DMS 273 (cell line): ENCODE data around the gene MTHFD1.

Experiments used
- DNase-seq: peaks from one replicate; lab custom pipeline; 2025; ENCODE audit not compliant: unreplicated experiment; lab: John Stamatoyannopoulos, UW

Gene MTHFD1

GRCh38 chr14:64488590-64489099, 100.5 kb downstream of the MTHFD1 start:
- no peak for DNase-seq

- DNase-seq, result no peak
These were observed 103.5 kb downstream of the MTHFD1 start for GRCh38 chr14:64491637-64492036.

DNA sequence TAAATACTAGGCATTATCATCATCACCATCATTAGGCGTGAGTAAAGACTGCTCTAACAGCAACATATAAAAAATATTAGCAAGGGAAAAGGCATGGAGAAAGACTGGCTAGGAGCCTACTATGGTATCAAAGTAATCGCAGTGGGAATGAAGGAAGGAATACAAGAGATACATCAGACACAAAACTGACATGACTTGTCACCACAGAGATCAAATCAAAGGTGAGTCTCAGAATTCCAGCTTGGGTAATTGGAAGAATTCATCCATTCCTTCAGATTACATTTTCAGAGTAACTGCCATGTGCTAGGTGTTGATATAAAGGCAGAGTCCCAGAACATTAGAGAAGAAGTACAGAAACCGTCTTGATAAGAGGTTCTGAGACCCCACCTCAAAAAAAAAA, 105.3 kb downstream of the MTHFD1 start:
- DNase-seq, result no peak

DNA sequence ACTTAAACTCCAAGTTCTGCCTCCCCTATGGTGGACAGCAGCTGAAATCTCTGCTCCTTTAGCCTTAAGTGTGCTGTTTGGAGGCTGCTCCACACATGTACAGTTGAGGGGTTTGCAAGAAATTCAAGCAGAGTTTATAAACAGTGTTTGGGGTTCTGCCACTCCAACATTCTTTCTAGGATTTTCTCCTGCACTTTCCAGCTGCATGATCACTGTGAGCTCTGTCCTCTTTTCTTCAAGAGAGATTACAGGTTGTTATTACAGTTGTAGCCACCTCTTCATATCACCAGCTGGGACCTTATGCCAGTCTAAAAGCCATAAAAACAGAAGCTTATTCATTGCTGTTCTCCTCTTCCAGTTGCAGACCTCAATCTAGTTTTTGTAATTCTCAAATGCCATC, 107.1 kb downstream of the MTHFD1 start:
- no peak for DNase-seq

- DNase-seq, result no peak
These were observed 108.6 kb downstream of the MTHFD1 start for GRCh38 chr14:64496764-64497163.

DNA sequence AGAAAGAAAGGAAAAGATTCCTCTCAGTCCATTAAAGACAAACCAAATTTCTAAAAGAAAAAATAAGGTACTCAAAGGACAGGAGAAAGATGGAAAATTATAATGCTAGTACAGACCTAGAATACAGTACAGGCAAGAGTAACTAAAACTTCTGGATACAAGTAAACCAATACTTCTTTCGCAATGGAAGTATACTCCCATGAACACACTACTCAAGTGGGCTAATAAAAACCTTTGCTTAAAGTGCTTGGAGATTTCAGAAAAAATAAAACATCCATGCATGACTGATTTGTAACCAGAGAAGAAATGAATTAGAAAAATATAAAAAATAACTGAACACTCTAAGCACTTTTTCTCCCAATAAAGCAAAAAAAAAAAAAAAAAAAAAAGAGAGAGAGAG, 111.9 kb downstream of the MTHFD1 start:
- no peak for DNase-seq

DNA sequence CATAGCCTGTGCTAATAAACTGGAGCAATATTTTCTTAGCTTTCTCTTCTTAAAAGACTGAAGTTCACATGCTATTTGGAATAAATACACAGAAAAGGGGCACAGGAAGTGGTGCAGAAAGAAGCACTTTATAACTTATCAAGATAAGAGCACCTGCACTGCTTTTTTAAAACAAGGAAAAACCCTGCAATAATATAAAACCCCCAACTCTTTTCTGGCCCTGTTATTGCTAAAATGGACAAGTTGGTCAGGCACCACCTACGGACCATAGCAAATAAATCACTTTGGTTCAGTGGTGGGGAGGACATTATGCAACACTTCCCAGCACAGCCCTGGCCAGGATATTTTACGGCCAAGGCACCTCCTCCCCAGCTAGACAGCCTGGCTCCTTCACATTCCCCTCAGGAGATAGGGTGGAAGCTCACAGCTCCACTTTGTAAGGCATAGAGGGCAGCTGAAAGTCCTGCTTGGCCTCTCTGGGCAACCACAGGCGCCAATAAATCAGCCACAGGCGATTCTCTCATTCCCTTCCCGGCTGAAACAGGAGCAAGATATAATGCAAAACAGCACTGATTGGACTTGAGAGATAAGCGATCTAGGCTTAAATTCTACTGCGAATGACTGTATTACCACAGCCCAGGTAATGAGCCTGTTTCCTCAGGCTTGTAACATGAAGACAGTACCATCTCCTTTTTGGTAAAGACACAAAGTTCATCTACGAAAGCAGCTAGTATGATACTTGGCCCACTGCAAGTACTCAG, 113.4 kb downstream of the MTHFD1 start:
- DNase-seq, result peak; percentile 34

DNA sequence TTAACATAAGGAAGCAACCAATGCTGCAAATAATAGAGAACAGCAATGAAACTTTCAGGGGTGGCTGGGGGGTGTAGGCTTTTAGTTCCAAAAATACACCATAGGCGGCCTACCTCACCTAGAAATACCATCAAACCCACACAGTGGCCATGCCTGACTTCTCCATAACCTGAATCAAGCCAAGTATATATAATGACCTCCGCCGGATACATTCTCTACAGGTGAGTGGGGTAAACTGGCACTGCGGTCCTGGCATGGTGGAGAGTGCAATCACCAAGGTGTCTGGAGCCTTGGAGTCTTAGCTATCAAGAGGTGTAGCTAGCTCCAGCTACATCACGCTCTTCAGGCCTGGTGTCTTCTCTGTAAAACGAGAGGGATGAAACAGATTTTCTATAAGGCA, 114.3 kb downstream of the MTHFD1 start:
- no peak for DNase-seq

DNA sequence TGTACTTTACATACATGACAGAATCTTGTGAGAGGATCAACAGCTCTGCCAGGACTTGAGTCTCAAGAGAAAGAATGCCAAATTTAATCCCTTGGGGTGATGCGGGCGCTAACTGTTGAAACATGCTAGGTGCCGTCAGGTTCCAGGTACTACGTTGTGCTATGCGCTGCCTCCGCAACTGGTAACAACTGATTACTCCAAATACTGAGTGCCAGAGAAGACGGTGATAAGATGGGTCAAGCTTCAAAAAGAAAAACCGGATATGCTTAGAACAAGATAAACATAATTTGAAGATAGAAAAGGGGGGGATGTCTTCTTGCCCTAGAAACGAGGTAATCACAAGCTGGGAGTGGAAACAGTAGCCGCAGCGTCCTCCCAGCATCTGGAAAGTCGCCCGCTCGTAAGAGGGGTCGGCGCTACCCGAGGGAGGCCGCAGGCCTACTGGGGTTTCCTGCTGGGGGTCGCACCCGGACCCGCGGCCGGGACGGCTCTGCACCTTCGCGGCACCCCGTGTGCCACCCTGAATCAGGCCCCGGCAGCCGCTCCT, 114.8 kb downstream of the MTHFD1 start:
- peak; percentile 73 for DNase-seq

- peak; percentile 98 for DNase-seq
These were observed 115.5 kb downstream of the MTHFD1 start, which contains the start of gene ZBTB25 for GRCh38 chr14:64503434-64504309. ZBTB25 (minus strand) TSS chr14:64503838; CDS start chr14:64490533, 13,305 bp downstream.

- peak; percentile 95 for DNase-seq
These were observed 116.2 kb downstream of the MTHFD1 start, which contains the start of gene ZBTB1 for GRCh38 chr14:64504310-64504896. ZBTB1 (plus strand) TSS chr14:64504770; CDS start chr14:64521505, 16,735 bp downstream.

DNA sequence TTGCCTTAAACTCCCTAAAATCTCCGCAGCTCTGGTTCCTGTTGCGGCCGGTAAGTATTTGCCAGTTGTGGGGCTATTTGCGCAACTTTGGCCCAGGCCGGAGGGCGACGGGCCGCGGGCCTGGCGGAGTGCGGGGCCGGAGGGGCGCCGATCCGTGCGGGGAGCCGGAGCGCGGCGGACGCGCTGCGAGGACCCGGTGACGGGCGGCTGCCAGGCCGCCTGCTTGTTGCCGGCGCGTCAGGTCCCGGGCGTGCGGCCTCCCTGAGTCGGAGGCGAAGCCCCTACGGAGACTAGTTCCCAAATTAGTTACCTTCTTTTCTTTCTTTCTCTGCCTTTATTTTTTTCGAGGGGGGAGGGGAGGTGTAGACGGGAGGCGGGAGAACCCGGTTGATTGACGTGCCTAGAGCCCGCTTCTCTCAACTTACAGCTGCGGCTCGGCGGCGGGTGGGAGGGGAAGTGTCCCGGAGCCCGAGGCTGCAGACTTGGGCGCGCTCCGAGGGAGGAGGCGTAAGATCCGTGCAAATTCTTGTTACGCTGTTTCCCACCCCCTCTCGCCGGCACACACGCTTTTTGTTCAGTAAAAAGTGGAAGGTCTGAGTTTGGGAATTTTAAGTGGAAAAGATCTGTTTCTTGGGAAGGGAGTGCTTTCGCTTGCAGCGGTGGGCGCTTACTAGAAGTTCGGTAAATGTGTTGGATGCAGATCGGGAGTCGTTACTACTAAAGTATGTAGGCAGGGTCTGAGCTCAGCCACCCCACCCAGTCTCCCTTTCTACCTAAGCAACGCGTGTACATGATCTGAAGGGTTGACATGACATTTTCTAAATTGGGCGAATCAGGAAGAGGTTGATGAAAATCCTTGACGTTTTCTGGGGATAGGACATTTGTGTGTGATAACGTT, 117.0 kb downstream of the MTHFD1 start:
- DNase-seq, result peak; percentile 96

GRCh38 chr14:64506721-64507120, 118.6 kb downstream of the MTHFD1 start:
- peak; percentile 14 for DNase-seq

DNA sequence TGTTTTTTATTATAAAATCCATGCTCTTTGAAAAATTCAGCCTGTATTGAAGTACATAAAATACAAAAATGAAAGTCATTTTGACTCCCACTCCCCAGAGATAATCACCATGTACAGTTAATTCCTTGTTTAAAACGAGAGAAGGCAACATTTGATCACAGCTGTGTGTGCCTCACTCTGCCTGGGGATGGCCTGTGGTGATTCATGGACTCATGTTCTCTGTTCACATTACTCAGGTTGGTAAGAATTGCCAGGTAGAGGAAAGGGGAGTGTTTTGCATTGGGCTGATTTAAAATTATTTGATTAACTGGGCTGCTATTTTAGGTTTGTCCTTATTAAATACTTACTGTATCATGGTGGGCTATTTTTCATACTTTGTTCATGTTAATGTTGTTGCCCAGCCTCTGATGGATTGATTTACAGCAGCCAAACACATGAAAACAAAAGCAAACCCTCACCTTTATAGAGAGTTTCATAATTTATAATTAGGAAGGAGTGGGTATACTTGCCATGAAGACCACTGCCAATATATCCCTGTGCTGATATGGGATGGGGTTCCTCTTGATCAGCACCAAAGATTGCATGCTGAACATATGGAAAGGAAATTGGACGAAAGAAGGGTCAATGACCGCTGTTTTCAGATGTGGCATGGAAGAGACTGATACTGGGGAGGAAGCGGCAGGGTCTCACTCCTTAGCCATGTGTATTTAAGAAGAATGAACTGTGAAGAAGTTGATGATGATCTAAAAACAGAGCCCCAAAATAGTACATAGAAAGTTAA, 119.4 kb downstream of the MTHFD1 start:
- no peak for DNase-seq

DNA sequence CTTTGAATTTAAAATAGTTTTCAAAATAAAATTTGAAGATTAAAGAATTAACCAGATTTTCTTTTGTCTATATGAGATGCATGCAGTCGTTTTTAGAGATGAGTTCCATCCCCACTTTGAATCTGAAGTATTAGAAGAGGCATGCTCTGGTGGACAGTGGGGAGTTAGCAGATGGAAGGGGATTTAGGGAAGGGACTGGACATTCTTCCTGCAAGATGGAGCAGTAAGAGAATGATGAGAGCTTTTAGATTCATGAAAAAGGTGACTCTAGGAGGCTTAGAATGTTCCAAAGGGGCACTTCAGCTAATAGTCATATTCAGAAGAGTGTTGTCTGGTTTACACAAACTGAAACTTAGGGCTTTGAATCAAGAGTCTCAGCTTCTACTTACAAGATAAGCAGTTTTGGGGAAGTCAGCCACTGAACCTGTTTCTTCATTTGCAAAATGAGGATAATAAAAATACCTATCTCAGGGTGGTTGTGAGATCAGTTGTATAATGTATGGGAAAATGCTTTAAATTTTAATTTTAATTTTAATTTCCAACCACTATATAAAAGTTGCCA, 120.1 kb downstream of the MTHFD1 start:
- DNase-seq, result no peak

DNA sequence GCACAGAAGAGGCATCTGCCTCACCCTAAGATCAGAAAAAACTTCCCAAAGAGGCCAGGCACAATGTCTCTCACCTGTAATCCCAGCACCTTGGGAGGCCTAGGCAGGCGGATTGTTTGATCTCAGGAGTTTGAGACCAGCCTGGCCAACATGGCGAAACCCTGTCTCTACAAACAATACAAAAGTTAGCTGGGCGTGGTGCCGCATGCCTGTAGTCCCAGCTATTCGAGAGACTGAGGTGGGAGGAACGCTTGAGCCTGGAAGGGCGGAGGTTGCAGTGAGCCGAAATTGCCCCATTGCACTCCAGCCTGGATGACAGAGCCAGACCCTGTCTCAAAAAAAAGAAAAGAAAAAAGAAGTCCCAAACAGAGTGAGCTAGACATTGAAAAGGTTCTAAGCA, 120.9 kb downstream of the MTHFD1 start:
- DNase-seq, result no peak
